Measurements from ENCODE around the gene TNIK. TPM values are rescaled to one million over a fixed set of nuclear protein-coding genes. Genes with fewer than 3 reads are reported as not detected.

The TNIK gene
- total and polyA plus RNA-seq, 2 of the 13 experiments (the other 11 are each of a cell fraction or from before 2014, with no cell fraction given), result 0.15 to 0.22 TPM

DNA sequence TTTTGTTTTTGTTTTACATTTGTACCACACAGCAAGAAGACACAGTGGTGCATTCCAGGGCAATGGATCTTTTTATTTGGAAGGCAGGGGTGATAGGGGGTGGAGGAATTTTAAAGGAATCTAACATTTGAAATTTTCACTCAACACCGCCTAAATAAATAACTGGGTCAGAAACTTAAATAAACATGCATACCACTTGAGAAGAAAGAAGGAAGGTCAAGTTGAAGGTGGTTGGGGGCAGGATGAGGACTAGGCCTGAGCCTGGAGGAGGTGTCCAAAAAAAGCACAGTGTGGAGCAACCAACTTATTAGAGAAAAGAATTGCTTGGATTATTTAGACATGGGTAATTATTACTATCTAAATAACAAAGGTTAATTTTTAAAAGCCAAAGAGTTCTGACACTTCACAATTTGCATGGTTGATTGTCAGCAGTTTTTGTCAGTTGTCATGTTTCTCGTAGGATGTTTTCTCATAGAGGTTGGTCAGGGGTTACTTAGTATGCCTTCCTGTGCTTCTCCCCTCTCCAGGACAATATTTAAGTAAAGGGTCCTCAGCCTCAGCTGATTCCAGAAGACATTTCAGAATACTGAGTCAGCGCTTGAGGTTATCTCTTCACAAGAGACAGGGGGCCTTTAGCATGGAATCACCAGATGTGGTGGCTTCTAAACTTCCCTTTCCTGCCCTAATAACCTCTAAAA lies 260.0 kb downstream of the TNIK start:
- H3K4me2 ChIP-seq (ENCODE audit: low read depth, low read length), result no peak overlapping the region
- H3K27ac ChIP-seq (ENCODE audit: extremely low read length, insufficient read depth, low read length), result no peak overlapping the region
- POLR2A ChIA-PET, result no interaction called here
- no peak for ATAC-seq
- H2AFZ ChIP-seq (ENCODE audit: low read length), result no peak overlapping the region
- H3K27me3 ChIP-seq (ENCODE audit: control insufficient read depth in 1 of 2, insufficient read depth in 2 of 2, low read length in 2 of 2), result no peaks in the 10 kb centered on the region
- FAIRE-seq, result no peak
- in situ Hi-C loops (cut with HindIII; ENCODE audit: extremely low pct_ligation_motif_present, low pct_unique_long_range_greater_than_20kb) (no loop called here), intact Hi-C loops (cut with micrococcal nuclease; ENCODE audit: unreplicated experiment) (no loop called here)
- no peaks in the 10 kb centered on the region for H3K36me3 ChIP-seq (replicated peaks in 1 of 2; ENCODE audit: control insufficient read depth in 1 of 2, insufficient read depth in 2 of 2, low read length in 2 of 2)
- BruUV-seq (replicated peaks), result no TSS peak
- 90% methylated on average over 3 of the region's 3 CpGs for WGBS (ENCODE audit: low lambda C conversion rate)
- H3K4me3 ChIP-seq (replicated peaks in 1 of 3; ENCODE audit: insufficient read depth in 1 of 3, low read depth in 2 of 3, low read length in 3 of 3), result no peak overlapping the region
- no peaks in the 10 kb centered on the region for H4K20me1 ChIP-seq (ENCODE audit: insufficient read depth, low read length)
- no peak overlapping the region for H3K9ac ChIP-seq (ENCODE audit: insufficient read depth, low read depth, low read length)
- H3K9me3 ChIP-seq (ENCODE audit: low read length), result no peaks in the 10 kb centered on the region
- H3K79me2 ChIP-seq (ENCODE audit: insufficient read depth, low read length), result no peaks in the 10 kb centered on the region
- H3K4me1 ChIP-seq (ENCODE audit: insufficient read depth, low read length), result no peaks in the 10 kb centered on the region
- no peak for DNase-seq (ENCODE audit: low spot score)
- TF ChIP-seq, protein P1, sequence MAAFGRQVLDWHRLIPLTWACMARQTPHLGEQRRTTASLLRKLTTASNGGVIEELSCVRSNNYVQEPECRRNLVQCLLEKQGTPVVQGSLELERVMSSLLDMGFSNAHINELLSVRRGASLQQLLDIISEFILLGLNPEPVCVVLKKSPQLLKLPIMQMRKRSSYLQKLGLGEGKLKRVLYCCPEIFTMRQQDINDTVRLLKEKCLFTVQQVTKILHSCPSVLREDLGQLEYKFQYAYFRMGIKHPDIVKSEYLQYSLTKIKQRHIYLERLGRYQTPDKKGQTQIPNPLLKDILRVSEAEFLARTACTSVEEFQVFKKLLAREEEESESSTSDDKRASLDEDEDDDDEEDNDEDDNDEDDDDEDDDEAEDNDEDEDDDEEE (CRISPR knock-in tag; IDR thresholded peaks at IDR 0.05), result no peak
- TF ChIP-seq KLF16 (CRISPR knock-in tag; IDR thresholded peaks at IDR 0.05), result no peak
- TF ChIP-seq ZNF224 (CRISPR knock-in tag; IDR thresholded peaks at IDR 0.05), result no peak
- TF ChIP-seq HNRNPH1 (optimal IDR thresholded peaks at IDR 0.05; ENCODE audit: low read depth, low read length), result no peak
- no peak for TF ChIP-seq ZNF329 (CRISPR knock-in tag; IDR thresholded peaks at IDR 0.05; ENCODE audit: low read depth)
- TF ChIP-seq ZNF138 (CRISPR knock-in tag; IDR thresholded peaks at IDR 0.05; ENCODE audit: low read depth), result no peak
- CTCF ChIA-PET (ENCODE audit: low intra/inter-chr PET ratio, low total read pairs), result no interaction called here

DNA sequence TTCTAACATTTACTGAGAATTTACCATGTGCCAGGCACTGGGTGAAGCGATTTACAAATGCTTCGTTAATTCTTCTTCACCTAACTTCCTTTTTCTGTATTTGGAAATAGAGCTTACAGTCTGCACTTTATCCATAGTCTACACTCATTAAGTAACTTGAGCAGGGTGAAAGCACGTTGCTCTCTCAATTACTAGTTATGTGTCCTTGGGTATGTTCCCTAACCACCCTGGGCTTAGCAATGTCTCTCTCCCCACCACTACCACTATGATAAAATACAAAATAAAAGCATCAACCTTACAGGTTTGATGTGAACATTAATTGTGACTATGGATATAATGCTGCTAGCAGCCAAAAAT lies 260.8 kb downstream of the TNIK start:
- Histone ChIP-seq H4K20me1 (ENCODE audit: insufficient read depth, low read length) (no peaks in the 10 kb centered on the region), H3K9ac (ENCODE audit: insufficient read depth, low read depth, low read length) (no peak overlapping the region), H3K4me1 (ENCODE audit: insufficient read depth, low read length) (no peaks in the 10 kb centered on the region), H3K4me3 (replicated peaks in 1 of 3; ENCODE audit: insufficient read depth in 1 of 3, low read depth in 2 of 3, low read length in 3 of 3) (no peak overlapping the region), H2AFZ (ENCODE audit: low read length) (no peak overlapping the region), H3K27ac (ENCODE audit: extremely low read length, insufficient read depth, low read length) (no peak overlapping the region), H3K27me3 (ENCODE audit: control insufficient read depth in 1 of 2, insufficient read depth in 2 of 2, low read length in 2 of 2) (no peaks in the 10 kb centered on the region), H3K79me2 (ENCODE audit: insufficient read depth, low read length) (no peaks in the 10 kb centered on the region), H3K4me2 (ENCODE audit: low read depth, low read length) (no peak overlapping the region), H3K9me3 (ENCODE audit: low read length) (no peaks in the 10 kb centered on the region), H3K36me3 (replicated peaks in 1 of 2; ENCODE audit: control insufficient read depth in 1 of 2, insufficient read depth in 2 of 2, low read length in 2 of 2) (no peaks in the 10 kb centered on the region)
- TF ChIP-seq ZNF274 (CRISPR knock-in tag; IDR thresholded peaks at IDR 0.05) (no peak), HOXA5 (CRISPR knock-in tag; IDR thresholded peaks at IDR 0.05) (no peak), FLYWCH1 (CRISPR knock-in tag; IDR thresholded peaks at IDR 0.05) (no peak)
- CTCF ChIA-PET (ENCODE audit: low intra/inter-chr PET ratio, low total read pairs), result no interaction called here
- POLR2A ChIA-PET, result no interaction called here
- 65% methylated on average over 3 of the region's 3 CpGs for WGBS (ENCODE audit: low lambda C conversion rate)
- ATAC-seq (no peak), FAIRE-seq (no peak), DNase-seq (ENCODE audit: low spot score) (no peak)
- BruUV-seq (replicated peaks), result no TSS peak
- in situ Hi-C loops (cut with HindIII; ENCODE audit: extremely low pct_ligation_motif_present, low pct_unique_long_range_greater_than_20kb) (no loop called here), intact Hi-C loops (cut with micrococcal nuclease; ENCODE audit: unreplicated experiment) (no loop called here)

All from HepG2 (cell line).